Neuronal stem cell (in vitro differentiated cells): ENCODE data around the gene BCL2L14.

Experiments
- DNase-seq: peaks from one replicate; pipeline ENCODE4 v3.0.0-alpha.2; 2013; ENCODE audit warnings: low spot score
- H2AFZ ChIP-seq: one replicate; pipeline ENCODE4 v1.6.1; 2013; ENCODE audit warnings: mild to moderate bottlenecking, low read length, inconsistent platforms
- H2AK5ac ChIP-seq: 2 replicates; pipeline ENCODE4 v1.6.1; 2013; ENCODE audit warnings: low read depth, mild to moderate bottlenecking, inconsistent platforms, low read length, moderate library complexity, mixed read lengths
- H2BK120ac ChIP-seq: 2 replicates; pipeline ENCODE4 v1.6.1; 2013; ENCODE audit warnings: low read depth, mild to moderate bottlenecking, inconsistent platforms, low read length, moderate library complexity, mixed read lengths
- H2BK12ac ChIP-seq: one replicate; pipeline ENCODE4 v1.6.1; 2013; ENCODE audit warnings: low read length, inconsistent platforms
- H2BK15ac ChIP-seq: 2 replicates; pipeline ENCODE4 v1.6.1; 2013; ENCODE audit warnings: mild to moderate bottlenecking, low read length, inconsistent platforms, mixed read lengths
- H2BK5ac ChIP-seq: one replicate; pipeline ENCODE4 v1.6.1; 2013; ENCODE audit warnings: inconsistent platforms, mild to moderate bottlenecking, low read length, moderate library complexity
- H3K14ac ChIP-seq: one replicate; pipeline ENCODE4 v1.6.1; 2013; ENCODE audit warnings: low read length, inconsistent platforms
- H3K18ac ChIP-seq: 2 replicates; pipeline ENCODE4 v1.6.1; 2013; ENCODE audit warnings: low read length, inconsistent platforms
- H3K23ac ChIP-seq: 2 replicates; pipeline ENCODE4 v1.6.1; 2013; ENCODE audit warnings: low read depth, mild to moderate bottlenecking, mixed read lengths, low read length, inconsistent platforms; ENCODE audit not compliant: poor library complexity
- H3K27ac ChIP-seq: replicated peaks from 3 replicates; pipeline ENCODE4 v1.5.1; 2013; ENCODE audit warnings: low read length, inconsistent platforms
- H3K27me3 ChIP-seq, 3 experiments: 2 replicates each; pipeline ENCODE4 v1.6.1; 2013; ENCODE audit warnings: low read length in 3 of 3, mild to moderate bottlenecking in 2 of 3, inconsistent platforms in 1 of 3, low read depth in 1 of 3, mixed read lengths in 1 of 3, moderate library complexity in 1 of 3; ENCODE audit not compliant: control insufficient read depth in 3 of 3, insufficient read depth in 3 of 3
- H3K36me3 ChIP-seq, 2 donors: replicated peaks in 1 of 2; 2 replicates each; pipeline ENCODE4 v1.6.1; 2013; ENCODE audit warnings: low read length in 2 of 2; ENCODE audit not compliant: control insufficient read depth in 2 of 2, insufficient read depth in 2 of 2
- H3K4ac ChIP-seq: 2 replicates; pipeline ENCODE4 v1.6.1; 2013; ENCODE audit warnings: inconsistent platforms, mild to moderate bottlenecking, low read length, moderate library complexity
- H3K4me1 ChIP-seq, 2 donors: 1 replicate in 1 of 2; 2 replicates in 1 of 2; pipeline ENCODE4 v1.6.1; 2013; ENCODE audit warnings: low read length in 2 of 2, low read depth in 1 of 2; ENCODE audit not compliant: control insufficient read depth in 2 of 2, insufficient read depth in 1 of 2
- H3K4me2 ChIP-seq: one replicate; pipeline ENCODE4 v1.6.1; 2013; ENCODE audit warnings: mild to moderate bottlenecking, low read length, inconsistent platforms; ENCODE audit not compliant: insufficient read depth, poor library complexity, severe bottlenecking
- H3K4me3 ChIP-seq, 2 donors: 2 replicates each; pipeline ENCODE4 v1.5.1; 2013; ENCODE audit warnings: low read length in 2 of 2, mild to moderate bottlenecking in 2 of 2, inconsistent platforms in 1 of 2, moderate library complexity in 1 of 2
- H3K79me1 ChIP-seq: one replicate; pipeline ENCODE4 v1.6.1; 2013; ENCODE audit warnings: low read depth, mild to moderate bottlenecking, inconsistent platforms, low read length, moderate library complexity
- H3K9ac ChIP-seq: one replicate; pipeline ENCODE4 v1.6.1; 2013; ENCODE audit warnings: mild to moderate bottlenecking, low read depth, low read length, inconsistent platforms; ENCODE audit not compliant: poor library complexity
- H3K9me3 ChIP-seq, 2 donors: replicated peaks in 1 of 2; 2 replicates each; pipeline versions ENCODE3 to v1.6.1; 2013; ENCODE audit warnings: low read length in 2 of 2, mild to moderate bottlenecking in 2 of 2, inconsistent platforms in 1 of 2, low read depth in 1 of 2, mixed read lengths in 1 of 2, moderate library complexity in 1 of 2; ENCODE audit not compliant: control insufficient read depth in 2 of 2, insufficient read depth in 1 of 2
- H4K8ac ChIP-seq: one replicate; pipeline ENCODE4 v1.6.1; 2013; ENCODE audit warnings: low read depth, mild to moderate bottlenecking, inconsistent platforms, low read length, moderate library complexity
- H4K91ac ChIP-seq: one replicate; pipeline ENCODE4 v1.6.1; 2013; ENCODE audit warnings: low read length, low read depth, mild to moderate bottlenecking, inconsistent platforms; ENCODE audit not compliant: poor library complexity
- WGBS, 2 donors: extraction: QIAGEN DNeasy Blood & Tissue Kit; methylation state at CpG; one replicate each; pipeline ENCODE4 v1.1.7; 2013; ENCODE audit warnings: missing lambda C conversion rate in 2 of 2, mixed read lengths in 1 of 2; ENCODE audit not compliant: insufficient read length in 2 of 2, insufficient replicate concordance in 1 of 2; ENCODE audit errors: extremely low coverage in 2 of 2; 5-methylcytosine and 5-hydroxymethylcytosine counted together

Gene BCL2L14

GRCh38 chr12:12147111-12147510, 76.4 kb downstream of the BCL2L14 start:
- H2BK120ac ChIP-seq = no peak overlapping the region
- no peak overlapping the region for H3K4me3 ChIP-seq
- H3K14ac ChIP-seq = no peak overlapping the region
- H2BK5ac ChIP-seq = no peak overlapping the region
- no peak for DNase-seq
- no CpG with 5 or more reads among the region's 6 CpGs for WGBS, 2 donors
- no peak overlapping the region for H4K8ac ChIP-seq
- no peak overlapping the region for H3K4ac ChIP-seq
- H3K27ac ChIP-seq = no peak overlapping the region
- peaks cover 0 to 3% of the 10 kb centered on the region in 2 donors for H3K9me3 ChIP-seq
- H3K27me3 ChIP-seq = no peaks in the 10 kb centered on the region
- no peak overlapping the region for H3K18ac ChIP-seq
- H3K9ac ChIP-seq = no peak overlapping the region
- no peak overlapping the region for H2BK15ac ChIP-seq
- no peak overlapping the region for H3K23ac ChIP-seq
- no peak overlapping the region for H2BK12ac ChIP-seq
- H2AFZ ChIP-seq = no peak overlapping the region
- peaks cover 1% of the 10 kb centered on the region for H3K79me1 ChIP-seq
- no peak overlapping the region for H3K4me2 ChIP-seq
- H3K36me3 ChIP-seq = peaks cover 7 to 91% of the 10 kb centered on the region in 2 donors
- H4K91ac ChIP-seq = no peak overlapping the region
- H3K4me1 ChIP-seq = no peaks in the 10 kb centered on the region
- H2AK5ac ChIP-seq = no peak overlapping the region
